Spleen (tissue), 7 donors: ENCODE measurements around the gene KRT25.

ENCODE experiments used
- POLR2A ChIP-seq, 3 donors: fragments of 450-650 bp; IDR thresholded peaks; one replicate each; pipeline ENCODE4 v1.5.1; 2017; ENCODE audit warnings: antibody characterized with exemption in 3 of 3, mild to moderate bottlenecking in 1 of 3
- POLR2AphosphoS5 ChIP-seq, 3 donors: sonication (generic); formaldehyde crosslinking; IDR thresholded peaks; one replicate each; pipeline ENCODE4 v1.5.1; 2017; ENCODE audit warnings: antibody characterized with exemption in 3 of 3
- TF ChIP-seq, protein P1 (sequence below), 11 experiments: fragments of 200-600 bp in 7 of 11; fragments of 450-650 bp in 4 of 11; sonication (generic) in 4 of 11; IDR thresholded peaks in 8 of 11; conservative IDR thresholded peaks in 3 of 11; 1 replicate in 7 of 11; 2 replicates in 4 of 11; pipeline versions ENCODE4 v1.4.0 to v1.8.0; 2016 to 2021; ENCODE audit warnings: antibody characterized with exemption in 11 of 11, inconsistent platforms in 4 of 11, mild to moderate bottlenecking in 1 of 11
- donor health status: DM: no; HTN: no; CAD: no; lungs with moderate emphysema.
- donor health status: DM: no; HTN: no; CAD: no.
- donor health status: DM: no; HTN: no; CAD: no.

DNA sequence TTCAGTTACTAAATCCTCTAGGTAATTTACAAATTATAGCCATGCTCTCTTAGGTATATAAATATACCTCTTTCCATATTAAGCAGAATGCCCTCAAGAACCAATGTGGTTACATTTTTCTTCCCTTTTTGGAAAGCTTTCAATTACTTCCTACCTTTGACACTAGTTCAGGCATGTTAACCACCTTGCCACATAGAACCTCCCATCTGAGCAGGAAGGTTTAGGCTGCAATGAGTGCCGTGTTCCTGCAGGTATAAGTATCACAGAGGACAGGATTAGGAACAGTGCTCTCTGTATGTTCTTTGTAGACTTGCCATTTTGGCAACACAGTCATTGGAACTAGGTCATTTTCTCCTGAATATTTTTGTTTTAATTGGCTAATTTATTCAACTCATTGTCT, 20.1 kb downstream of the KRT25 start:
- TF ChIP-seq, protein P1, sequence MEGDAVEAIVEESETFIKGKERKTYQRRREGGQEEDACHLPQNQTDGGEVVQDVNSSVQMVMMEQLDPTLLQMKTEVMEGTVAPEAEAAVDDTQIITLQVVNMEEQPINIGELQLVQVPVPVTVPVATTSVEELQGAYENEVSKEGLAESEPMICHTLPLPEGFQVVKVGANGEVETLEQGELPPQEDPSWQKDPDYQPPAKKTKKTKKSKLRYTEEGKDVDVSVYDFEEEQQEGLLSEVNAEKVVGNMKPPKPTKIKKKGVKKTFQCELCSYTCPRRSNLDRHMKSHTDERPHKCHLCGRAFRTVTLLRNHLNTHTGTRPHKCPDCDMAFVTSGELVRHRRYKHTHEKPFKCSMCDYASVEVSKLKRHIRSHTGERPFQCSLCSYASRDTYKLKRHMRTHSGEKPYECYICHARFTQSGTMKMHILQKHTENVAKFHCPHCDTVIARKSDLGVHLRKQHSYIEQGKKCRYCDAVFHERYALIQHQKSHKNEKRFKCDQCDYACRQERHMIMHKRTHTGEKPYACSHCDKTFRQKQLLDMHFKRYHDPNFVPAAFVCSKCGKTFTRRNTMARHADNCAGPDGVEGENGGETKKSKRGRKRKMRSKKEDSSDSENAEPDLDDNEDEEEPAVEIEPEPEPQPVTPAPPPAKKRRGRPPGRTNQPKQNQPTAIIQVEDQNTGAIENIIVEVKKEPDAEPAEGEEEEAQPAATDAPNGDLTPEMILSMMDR (IDR thresholded peaks at IDR 0.05 in 8 of 11, conservative IDR thresholded peaks at IDR 0.05 in 3 of 11): no peak
- TF ChIP-seq POLR2A (IDR thresholded peaks at IDR 0.05) (no peak), POLR2AphosphoS5 (IDR thresholded peaks at IDR 0.05) (no peak)
